ENCODE data around the gene SPAG8. TPM values are rescaled to one million over a fixed set of nuclear protein-coding genes. Genes with fewer than 3 reads are reported as not detected.

SPAG8 gene
- total RNA-seq, 1 experiment from 2014 or later: not detected

DNA sequence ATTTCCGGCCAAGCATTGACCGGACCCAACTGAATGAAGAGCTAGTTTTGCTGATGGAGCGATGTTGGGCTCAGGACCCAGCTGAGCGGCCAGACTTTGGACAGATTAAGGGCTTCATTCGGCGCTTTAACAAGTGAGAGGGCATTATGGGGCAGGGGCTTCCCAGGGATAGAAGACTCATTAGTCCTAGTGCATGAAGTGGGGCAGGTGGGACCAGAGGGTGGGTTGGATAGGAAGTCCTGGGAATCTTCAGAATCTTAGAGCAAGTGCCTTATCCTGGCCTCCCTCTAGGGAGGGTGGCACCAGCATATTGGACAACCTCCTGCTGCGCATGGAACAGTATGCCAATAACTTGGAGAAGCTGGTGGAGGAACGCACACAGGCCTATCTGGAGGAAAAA lies 6.0 kb downstream of the SPAG8 start:
- Histone ChIP-seq H3K27me3 (ENCODE audit: low read length) (no peaks in the 10 kb centered on the region), H3K27ac (ENCODE audit: low read length) (no peak overlapping the region), H4K20me1 (ENCODE audit: low read length) (no peaks in the 10 kb centered on the region), H3K4me2 (ENCODE audit: low read length) (no peak overlapping the region), H3K4me3 (ENCODE audit: low read length) (no peak overlapping the region), H3K79me2 (ENCODE audit: low read length) (no peaks in the 10 kb centered on the region), H3K9me3 (ENCODE audit: low read length) (no peaks in the 10 kb centered on the region), H3K9me2 (replicated peaks; ENCODE audit: low read length) (no peaks in the 10 kb centered on the region), H3K36me3 (ENCODE audit: low read depth, low read length) (no peaks in the 10 kb centered on the region), H3F3A (ENCODE audit: low read length, unreplicated experiment) (no peaks in the 10 kb centered on the region), H2AFZ (ENCODE audit: low read length) (no peak overlapping the region), H3K4me1 (ENCODE audit: insufficient read depth, low read length) (no peaks in the 10 kb centered on the region), H3K9ac (ENCODE audit: low read length) (no peak overlapping the region)
- DNase-seq (no peak), ATAC-seq (no peak)
- TF ChIP-seq EZH2phosphoT487 (IDR thresholded peaks at IDR 0.05; ENCODE audit: borderline replicate concordance, low read length) (no peak), CTCF (conservative IDR thresholded peaks at IDR 0.05; ENCODE audit: low read depth, low read length) (no peak), EZH2 (IDR thresholded peaks at IDR 0.05; ENCODE audit: low read length, unreplicated experiment) (no peak)
- CTCF ChIA-PET: no interaction called here
- BruUV-seq (replicated peaks): no TSS peak
- POLR2A ChIA-PET (ENCODE audit: unreplicated experiment): no interaction called here
- intact Hi-C loops (cut with micrococcal nuclease): no loop called here

GRCh38 chr9:35801328-35802128 lies 10.5 kb downstream of the SPAG8 start:
- Histone ChIP-seq H3K4me3 (ENCODE audit: low read length) (no peak overlapping the region), H3K9me2 (replicated peaks; ENCODE audit: low read length) (no peaks in the 10 kb centered on the region), H4K20me1 (ENCODE audit: low read length) (no peaks in the 10 kb centered on the region), H3K4me1 (ENCODE audit: insufficient read depth, low read length) (peaks cover 16% of the 10 kb centered on the region), H3K27me3 (ENCODE audit: low read length) (no peaks in the 10 kb centered on the region), H3K36me3 (ENCODE audit: low read depth, low read length) (no peaks in the 10 kb centered on the region), H3K9ac (ENCODE audit: low read length) (no peak overlapping the region), H3K27ac (ENCODE audit: low read length) (no peak overlapping the region), H2AFZ (ENCODE audit: low read length) (no peak overlapping the region), H3K4me2 (ENCODE audit: low read length) (no peak overlapping the region), H3K9me3 (ENCODE audit: low read length) (no peaks in the 10 kb centered on the region), H3F3A (ENCODE audit: low read length, unreplicated experiment) (peaks cover 7% of the 10 kb centered on the region), H3K79me2 (ENCODE audit: low read length) (no peaks in the 10 kb centered on the region)
- ATAC-seq: no peak
- CTCF ChIA-PET: no interaction called here
- BruUV-seq (replicated peaks): no TSS peak
- intact Hi-C loops (cut with micrococcal nuclease): no loop called here
- POLR2A ChIA-PET (ENCODE audit: unreplicated experiment): no interaction called here
- no peak for DNase-seq
- TF ChIP-seq EZH2 (IDR thresholded peaks at IDR 0.05; ENCODE audit: low read length, unreplicated experiment) (no peak), EZH2phosphoT487 (IDR thresholded peaks at IDR 0.05; ENCODE audit: borderline replicate concordance, low read length) (no peak), CTCF (conservative IDR thresholded peaks at IDR 0.05; ENCODE audit: low read depth, low read length) (no peak)

DNA sequence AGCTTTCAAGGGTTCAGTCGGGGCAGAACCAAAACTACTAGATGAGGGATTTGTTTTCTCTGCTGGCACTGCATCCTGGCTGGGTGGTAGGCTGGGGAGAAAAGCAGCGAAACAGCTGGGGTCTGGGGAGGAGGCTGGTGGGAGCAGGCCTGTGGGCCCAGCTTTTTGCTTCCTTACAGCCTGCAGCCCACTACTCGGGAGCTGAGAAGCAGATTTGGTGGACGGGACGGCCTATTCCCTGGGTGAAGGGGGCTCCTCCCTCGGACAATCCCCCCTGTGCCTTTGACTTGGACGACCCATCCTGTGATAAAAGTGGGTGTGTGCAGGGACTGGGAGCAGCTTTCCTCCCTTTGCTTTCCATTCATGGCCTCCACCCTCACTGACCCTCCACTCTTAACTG lies 11.5 kb downstream of the SPAG8 start:
- DNase-seq (no peak), ATAC-seq (no peak)
- intact Hi-C loops (cut with micrococcal nuclease): no loop called here
- POLR2A ChIA-PET (ENCODE audit: unreplicated experiment): no interaction called here
- no peak overlapping the region for H2AFZ ChIP-seq (ENCODE audit: low read length)
- no peaks in the 10 kb centered on the region for H3K79me2 ChIP-seq (ENCODE audit: low read length)
- no peaks in the 10 kb centered on the region for H3K9me3 ChIP-seq (ENCODE audit: low read length)
- peaks cover 26% of the 10 kb centered on the region for H3K4me1 ChIP-seq (ENCODE audit: insufficient read depth, low read length)
- H4K20me1 ChIP-seq (ENCODE audit: low read length): no peaks in the 10 kb centered on the region
- no peak for TF ChIP-seq CTCF (conservative IDR thresholded peaks at IDR 0.05; ENCODE audit: low read depth, low read length)
- no peak for TF ChIP-seq EZH2phosphoT487 (IDR thresholded peaks at IDR 0.05; ENCODE audit: borderline replicate concordance, low read length)
- TF ChIP-seq EZH2 (IDR thresholded peaks at IDR 0.05; ENCODE audit: low read length, unreplicated experiment): no peak
- no peaks in the 10 kb centered on the region for H3K36me3 ChIP-seq (ENCODE audit: low read depth, low read length)
- BruUV-seq (replicated peaks): no TSS peak
- no peaks in the 10 kb centered on the region for H3K27me3 ChIP-seq (ENCODE audit: low read length)
- H3K27ac ChIP-seq (ENCODE audit: low read length): no peak overlapping the region
- no peak overlapping the region for H3K4me3 ChIP-seq (ENCODE audit: low read length)
- H3K9me2 ChIP-seq (replicated peaks; ENCODE audit: low read length): no peaks in the 10 kb centered on the region
- no peak overlapping the region for H3K4me2 ChIP-seq (ENCODE audit: low read length)
- H3F3A ChIP-seq (ENCODE audit: low read length, unreplicated experiment): peaks cover 7% of the 10 kb centered on the region
- no peak overlapping the region for H3K9ac ChIP-seq (ENCODE audit: low read length)
- CTCF ChIA-PET: no interaction called here

Data from PC-3 (cell line).